Activated CD8-positive, alpha-beta memory T cell treated with anti-CD3 and anti-CD28 coated beads, Interleukin-2, amount 50 U/mL, for 24 hours (primary cell): ENCODE results near the gene PGP.
"Not testable (repeated sequence)": the region's sequence is repeated elsewhere in the genome, so short reads cannot be mapped to it uniquely, and the experiment has no call there.

Experiments
- DNase-seq: peaks from one replicate; pipeline ENCODE4 v3.0.0-alpha.2; 2020; ENCODE audit errors: extremely low read depth

Gene PGP

GRCh38 chr16:2214719-2214968, at the start of gene PGP:
PGP (minus strand) TSS chr16:2214840; CDS start chr16:2214777, 63 bp downstream.
- DNase-seq: no peak

- not testable (repeated sequence) for DNase-seq
These were observed 48.4 kb upstream of the PGP start for GRCh38 chr16:2263026-2263425.

- DNase-seq: no peak
These were observed 45.6 kb upstream of the PGP start for GRCh38 chr16:2260250-2260649.

GRCh38 chr16:2258530-2258929, 43.9 kb upstream of the PGP start:
- not testable (repeated sequence) for DNase-seq

GRCh38 chr16:2257726-2258125, 43.1 kb upstream of the PGP start:
- no peak for DNase-seq

GRCh38 chr16:2256531-2257140, 42.0 kb upstream of the PGP start:
- no peak for DNase-seq

- no peak for DNase-seq
These were observed 38.7 kb upstream of the PGP start for GRCh38 chr16:2253293-2253692.

GRCh38 chr16:2252806-2253148, 38.1 kb upstream of the PGP start:
- DNase-seq: no peak

- peak; percentile 43 for DNase-seq
These were observed 36.9 kb upstream of the PGP start, which contains the start of gene ECI1 for GRCh38 chr16:2251296-2252111. ECI1 (minus strand) TSS chr16:2251587; CDS start chr16:2251566, 21 bp downstream.

GRCh38 chr16:2250652-2251295, 36.1 kb upstream of the PGP start:
- DNase-seq: no peak

GRCh38 chr16:2246301-2246885, 31.8 kb upstream of the PGP start:
- no peak for DNase-seq

- DNase-seq: no peak
These were observed 30.5 kb upstream of the PGP start for GRCh38 chr16:2244926-2245795.

GRCh38 chr16:2244301-2244700, 29.7 kb upstream of the PGP start:
- no peak for DNase-seq

GRCh38 chr16:2243781-2244180, 29.1 kb upstream of the PGP start:
- no peak for DNase-seq

- DNase-seq: no peak
These were observed 28.4 kb upstream of the PGP start for GRCh38 chr16:2243031-2243528.

- no peak for DNase-seq
These were observed 28.0 kb upstream of the PGP start for GRCh38 chr16:2242598-2242997.

GRCh38 chr16:2240331-2240730, 25.7 kb upstream of the PGP start:
- DNase-seq: not testable (repeated sequence)

- no peak for DNase-seq
These were observed 24.4 kb upstream of the PGP start for GRCh38 chr16:2238838-2239675.

- no peak for DNase-seq
These were observed 23.7 kb upstream of the PGP start for GRCh38 chr16:2238150-2238837.

GRCh38 chr16:2237493-2238149, 23.0 kb upstream of the PGP start:
- DNase-seq: no peak
